Iris pigment epithelial cell (primary cell): ENCODE data around the gene SOX5.

Source experiments
- DNase-seq: peaks from one replicate; pipeline ENCODE4 v3.0.0-alpha.2; 2011; ENCODE audit warnings: low read depth

SOX5 gene

GRCh38 chr12:23686095-23686494 is 263.4 kb downstream of the SOX5 start:
- DNase-seq, result no peak

- DNase-seq, result no peak
Measured at GRCh38 chr12:23684121-23684520, 265.3 kb downstream of the SOX5 start.

DNA sequence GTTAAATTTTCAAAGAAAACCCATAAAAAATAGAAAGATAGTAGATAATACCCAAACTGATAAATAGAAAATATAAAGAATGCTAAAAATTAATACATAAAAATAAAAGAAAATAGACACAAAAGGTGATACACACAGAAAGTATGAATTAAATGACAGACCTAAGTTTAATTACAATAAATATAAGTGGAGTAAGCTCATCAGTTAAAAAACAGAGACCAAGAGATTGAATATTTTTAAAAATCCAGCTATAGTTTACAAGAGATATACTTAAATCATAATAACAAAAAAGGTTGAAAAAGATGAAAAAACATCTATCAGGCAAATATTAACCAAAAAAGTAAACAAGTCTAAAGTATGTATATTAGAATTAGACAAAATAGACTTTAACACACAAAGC is 268.2 kb downstream of the SOX5 start:
- no peak for DNase-seq

- DNase-seq, result no peak
Measured at GRCh38 chr12:23674064-23674463, 275.4 kb downstream of the SOX5 start.

DNA sequence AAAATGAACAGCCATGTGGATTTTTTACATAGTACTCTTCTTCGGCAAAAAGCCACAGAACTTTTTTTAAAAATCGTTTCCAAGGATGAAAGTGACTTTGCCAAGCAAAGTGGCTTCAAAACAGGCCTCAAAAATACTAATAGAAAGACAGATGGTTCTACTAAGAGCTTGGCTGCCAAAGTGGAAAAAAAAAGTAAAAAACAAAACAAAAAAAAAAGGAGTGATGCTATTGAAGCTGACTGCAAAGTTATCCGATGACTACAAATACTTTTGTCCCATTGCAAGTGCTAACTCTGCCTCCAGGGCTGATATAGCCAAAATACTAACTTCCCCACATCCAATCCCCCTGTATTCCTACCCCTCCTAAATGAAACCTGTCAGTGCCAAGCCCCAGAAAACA is 277.6 kb downstream of the SOX5 start:
- no peak for DNase-seq

- no peak for DNase-seq
Measured at GRCh38 chr12:23670684-23671083, 278.8 kb downstream of the SOX5 start.

DNA sequence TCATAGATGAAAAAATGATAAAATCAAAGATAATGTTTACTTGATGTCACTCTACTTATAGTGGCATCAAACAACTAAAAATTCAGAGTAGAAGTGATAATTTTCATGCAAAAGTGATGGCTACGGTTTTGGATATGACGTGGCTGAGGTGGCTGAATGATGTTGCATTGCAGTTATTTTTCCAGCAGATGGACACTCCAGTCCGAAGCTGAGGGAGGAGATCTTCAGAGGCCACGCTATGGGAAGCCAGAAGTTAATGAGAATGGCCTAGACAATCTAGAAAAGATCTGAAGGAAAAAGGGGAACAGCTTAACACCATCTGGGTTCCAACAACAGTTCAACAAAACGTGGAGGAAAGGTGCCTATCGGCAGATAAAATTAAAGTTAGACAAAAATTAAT is 279.8 kb downstream of the SOX5 start:
- DNase-seq, result no peak

DNA sequence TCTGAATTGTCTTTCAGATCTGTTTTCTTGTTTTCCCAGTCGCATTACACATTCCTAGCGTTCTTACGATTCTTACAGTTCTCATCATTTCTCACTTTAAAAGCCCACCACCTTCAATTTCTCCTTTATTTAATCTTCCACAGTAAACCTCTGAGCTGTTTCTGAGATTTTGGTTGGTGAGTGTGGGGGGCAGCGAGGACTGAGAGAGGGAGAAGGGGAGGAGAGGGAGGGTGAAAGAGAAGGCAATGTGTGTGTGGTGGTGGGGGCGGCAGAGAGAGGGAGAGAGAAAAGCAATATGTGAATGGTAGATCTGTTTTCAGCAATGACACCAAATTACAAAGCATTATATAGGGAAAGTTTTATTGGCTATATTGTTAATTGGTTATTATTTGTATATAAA is 282.6 kb downstream of the SOX5 start:
- DNase-seq, result no peak

GRCh38 chr12:23662966-23663365 is 286.5 kb downstream of the SOX5 start:
- no peak for DNase-seq

DNA sequence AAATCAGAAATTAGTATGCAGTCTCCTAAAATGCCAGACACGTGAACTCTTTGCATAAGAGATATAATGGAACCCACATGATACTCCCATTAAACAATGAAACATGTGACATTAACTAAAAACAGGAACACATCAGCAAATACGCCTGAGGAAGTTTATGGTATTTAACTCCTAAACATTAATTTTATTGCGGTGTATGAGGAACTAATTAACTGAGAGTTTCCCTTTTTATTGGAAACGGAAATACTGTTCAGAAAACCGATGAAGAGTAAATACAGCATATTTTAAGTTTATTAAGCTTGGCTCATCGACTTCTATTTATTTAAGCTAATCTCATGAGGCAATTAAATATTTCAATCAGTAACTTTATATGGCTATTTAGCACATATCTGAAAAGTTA is 290.3 kb downstream of the SOX5 start:
- DNase-seq, result no peak

GRCh38 chr12:23657598-23657997 is 291.9 kb downstream of the SOX5 start:
- DNase-seq, result no peak

- DNase-seq, result no peak
Measured at GRCh38 chr12:23655884-23656283, 293.6 kb downstream of the SOX5 start.

- DNase-seq, result no peak
Measured at GRCh38 chr12:23655112-23655511, 294.4 kb downstream of the SOX5 start.

GRCh38 chr12:23648546-23648945 is 300.9 kb downstream of the SOX5 start:
- DNase-seq, result no peak

- DNase-seq, result no peak
Measured at GRCh38 chr12:23640754-23641153, 308.7 kb downstream of the SOX5 start.

- no peak for DNase-seq
Measured at GRCh38 chr12:23634344-23634743, 315.1 kb downstream of the SOX5 start.

DNA sequence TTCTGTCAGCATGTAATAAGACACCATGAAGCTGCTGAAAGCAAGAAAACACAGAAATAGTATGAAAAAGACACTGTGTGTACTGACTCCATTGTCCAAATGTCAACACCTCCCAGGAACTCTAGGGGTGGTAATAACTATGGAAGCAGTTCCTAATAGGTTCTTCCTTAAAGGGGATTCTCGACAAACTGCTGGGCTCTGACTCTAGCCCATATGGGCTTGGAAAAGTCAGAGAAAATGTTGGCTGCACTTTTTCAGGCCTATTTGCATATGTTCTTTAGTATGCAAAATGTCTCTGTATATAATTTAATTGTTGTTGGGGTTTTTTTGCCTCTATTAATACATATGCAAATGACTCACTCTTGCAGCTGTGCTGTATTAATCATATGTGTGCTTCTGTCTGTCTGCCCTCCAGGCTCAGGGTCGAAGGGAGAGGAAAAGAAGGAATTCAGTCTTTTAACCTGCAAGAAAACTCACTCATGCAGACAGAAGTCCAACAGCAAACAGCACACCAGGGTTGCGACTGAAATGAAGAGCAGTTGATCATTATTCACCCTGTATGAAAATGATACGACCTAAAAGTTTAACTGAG is 317.6 kb downstream of the SOX5 start:
- peak; percentile 7 for DNase-seq

DNA sequence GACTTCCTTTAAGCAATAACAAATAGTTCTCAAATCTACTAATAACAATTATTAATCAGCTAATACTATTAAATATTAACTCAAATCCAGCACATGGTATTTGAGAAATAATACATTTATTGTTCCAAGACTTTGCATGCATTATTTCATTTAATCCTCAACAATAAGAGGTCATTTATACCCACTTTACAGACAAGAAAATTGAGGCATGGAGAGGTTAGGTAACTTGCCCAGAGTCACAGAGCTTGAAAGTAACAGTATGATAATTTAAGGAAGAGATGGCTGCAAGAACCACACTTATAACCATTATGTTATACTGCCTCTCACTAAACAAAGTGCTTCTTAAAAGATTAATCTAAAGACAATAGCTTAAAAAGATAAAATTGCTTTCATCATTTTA is 318.9 kb downstream of the SOX5 start:
- no peak for DNase-seq

GRCh38 chr12:23628806-23629205 is 320.7 kb downstream of the SOX5 start:
- no peak for DNase-seq

- DNase-seq, result no peak
Measured at GRCh38 chr12:23626791-23627190, 322.7 kb downstream of the SOX5 start.

- no peak for DNase-seq
Measured at GRCh38 chr12:23621900-23622299, 327.6 kb downstream of the SOX5 start.

- DNase-seq, result no peak
Measured at GRCh38 chr12:23618718-23619117, 330.8 kb downstream of the SOX5 start.

GRCh38 chr12:23617749-23618148 is 331.7 kb downstream of the SOX5 start:
- no peak for DNase-seq

- no peak for DNase-seq
Measured at GRCh38 chr12:23614280-23614679, 335.2 kb downstream of the SOX5 start.

GRCh38 chr12:23611320-23611719 is 338.1 kb downstream of the SOX5 start:
- DNase-seq, result peak; percentile 43
